DMS153 (cell line): Measurements from ENCODE around the gene RETREG2.
A peak's percentile ranks its signal among the peaks of the same experiment; 100 is the strongest.

Experiments used
- DNase-seq: peaks from one replicate; lab custom pipeline; 2025; lab: John Stamatoyannopoulos, UW

Gene RETREG2, protein sequence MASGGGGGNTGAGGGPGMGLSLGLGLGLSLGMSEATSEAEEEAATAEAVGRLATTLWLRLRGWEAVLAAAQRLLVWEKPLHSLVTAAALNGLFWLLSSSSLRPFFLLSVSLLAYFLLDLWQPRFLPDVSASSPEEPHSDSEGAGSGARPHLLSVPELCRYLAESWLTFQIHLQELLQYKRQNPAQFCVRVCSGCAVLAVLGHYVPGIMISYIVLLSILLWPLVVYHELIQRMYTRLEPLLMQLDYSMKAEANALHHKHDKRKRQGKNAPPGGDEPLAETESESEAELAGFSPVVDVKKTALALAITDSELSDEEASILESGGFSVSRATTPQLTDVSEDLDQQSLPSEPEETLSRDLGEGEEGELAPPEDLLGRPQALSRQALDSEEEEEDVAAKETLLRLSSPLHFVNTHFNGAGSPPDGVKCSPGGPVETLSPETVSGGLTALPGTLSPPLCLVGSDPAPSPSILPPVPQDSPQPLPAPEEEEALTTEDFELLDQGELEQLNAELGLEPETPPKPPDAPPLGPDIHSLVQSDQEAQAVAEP

GRCh38 chr2:219177552-219178376 is at the start of gene RETREG2:
TSS of gene RETREG2 (plus strand) at chr2:219178275. CDS start at chr2:219178353, 78 bp downstream.
- DNase-seq = peak; percentile 77

GRCh38 chr2:219128396-219128795 is 49.7 kb upstream of the RETREG2 start:
- DNase-seq = no peak

DNA sequence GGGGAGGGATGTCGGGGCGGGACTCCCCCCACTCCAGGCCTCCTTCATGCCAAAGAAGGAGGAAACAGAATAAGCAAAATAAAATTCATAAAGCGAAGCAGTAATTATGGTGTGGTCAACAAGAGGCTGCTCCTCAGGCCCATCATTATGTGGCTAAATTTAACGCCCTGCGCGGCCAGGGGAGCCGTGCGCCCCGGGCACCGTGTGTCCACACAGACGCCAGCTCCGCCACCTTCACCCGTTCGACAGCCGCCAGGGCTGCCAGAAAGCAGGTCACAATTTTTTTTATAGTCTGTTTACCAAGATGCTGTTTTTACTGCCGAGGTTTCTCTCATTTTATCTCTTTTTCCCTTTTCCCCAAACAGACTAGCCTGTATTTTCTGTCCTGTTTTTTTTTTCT is 48.5 kb upstream of the RETREG2 start:
- no peak for DNase-seq

GRCh38 chr2:219131327-219131726 is 46.7 kb upstream of the RETREG2 start:
- DNase-seq = no peak

DNA sequence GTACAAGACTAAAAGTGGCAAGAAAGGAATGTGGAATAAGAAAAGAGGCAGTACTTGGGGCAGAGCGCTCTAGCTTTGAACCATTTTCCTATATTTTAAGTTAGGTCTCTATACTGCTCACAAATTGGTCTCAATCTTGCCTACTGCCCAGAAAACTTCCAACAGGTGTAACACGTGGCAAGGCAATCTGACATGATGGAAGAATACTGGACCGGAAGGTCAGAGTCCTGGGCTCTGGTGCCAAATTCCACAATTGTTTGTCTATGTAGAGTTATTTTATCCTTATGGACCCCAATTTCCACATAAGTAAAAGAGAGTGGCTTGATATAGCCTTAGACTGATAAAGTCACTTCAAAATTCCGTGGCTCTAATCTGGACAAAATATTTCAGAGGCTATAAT is 46.3 kb upstream of the RETREG2 start:
- no peak for DNase-seq

- no peak for DNase-seq
Measured at GRCh38 chr2:219133976-219134375, 44.1 kb upstream of the RETREG2 start.

- no peak for DNase-seq
Measured at GRCh38 chr2:219140722-219141121, 37.4 kb upstream of the RETREG2 start.

- no peak for DNase-seq
Measured at GRCh38 chr2:219142329-219142728, 35.7 kb upstream of the RETREG2 start.

DNA sequence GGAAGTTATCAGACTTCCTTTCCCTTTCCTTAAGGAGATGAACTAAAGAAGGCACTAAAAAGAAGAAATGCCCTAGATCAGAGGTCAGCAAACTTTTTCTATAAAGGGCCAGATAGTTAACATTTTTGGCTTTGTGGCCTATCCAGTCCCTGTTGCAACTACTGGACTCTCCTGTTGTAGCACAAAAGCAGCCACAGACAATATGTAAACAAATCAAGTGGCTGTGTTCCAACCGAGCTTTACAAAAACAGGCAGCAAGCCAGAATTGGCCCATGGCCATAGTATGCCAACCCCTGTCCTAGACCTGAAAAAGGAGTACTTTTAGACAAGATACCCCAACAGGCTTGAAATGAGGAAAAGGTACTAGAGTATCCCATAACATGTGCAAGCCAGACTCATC is 28.4 kb upstream of the RETREG2 start:
- DNase-seq = peak; percentile 8

DNA sequence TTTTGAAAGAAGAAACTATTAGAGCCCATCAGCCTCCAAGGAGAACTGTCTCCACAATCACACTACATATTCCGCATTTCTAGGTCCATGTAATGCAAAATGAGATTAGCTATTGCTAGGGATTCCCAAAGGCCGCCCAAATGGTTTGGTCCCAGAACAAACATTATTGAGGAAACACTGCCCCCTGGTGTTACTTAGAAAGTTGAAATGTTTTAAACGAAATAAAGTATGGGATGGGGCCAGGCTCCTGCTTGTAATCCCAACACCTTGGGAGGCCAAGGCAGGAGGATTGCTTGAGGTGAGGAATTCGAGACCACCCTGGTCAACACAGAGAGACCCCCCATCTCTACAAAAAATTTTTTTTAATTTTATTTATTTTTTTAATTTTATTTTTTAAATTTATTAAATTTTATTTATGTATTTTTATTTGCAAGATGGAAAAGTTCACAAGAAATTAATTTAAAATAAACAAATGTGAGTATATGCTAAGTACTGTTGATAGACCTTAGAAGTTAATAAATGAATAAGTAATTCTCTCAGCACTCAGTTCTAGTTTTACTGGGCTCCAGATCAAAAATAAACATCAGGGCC is 22.9 kb upstream of the RETREG2 start:
- DNase-seq = peak; percentile 62

- DNase-seq = no peak
Measured at GRCh38 chr2:219157396-219157795, 20.7 kb upstream of the RETREG2 start.

DNA sequence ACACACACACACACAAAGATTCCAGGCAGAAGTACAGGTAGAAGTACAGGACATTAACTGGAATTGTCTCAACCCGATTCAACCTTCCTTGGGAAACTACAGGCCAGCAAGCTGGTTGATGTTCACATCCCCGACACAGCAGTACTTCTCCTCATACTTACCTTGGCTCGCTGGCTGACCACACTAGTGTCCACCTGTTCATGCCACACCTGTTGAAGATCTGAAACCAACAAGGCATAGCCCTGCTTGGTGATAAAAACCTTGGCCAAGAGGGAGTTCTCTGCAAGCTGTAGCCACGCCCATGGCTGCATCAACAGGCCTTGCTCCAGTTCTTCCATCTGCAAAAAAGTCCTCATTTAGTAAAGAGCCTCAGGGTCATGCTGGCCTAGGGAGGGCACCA is 20.1 kb upstream of the RETREG2 start:
- no peak for DNase-seq

- no peak for DNase-seq
Measured at GRCh38 chr2:219158586-219158985, 19.5 kb upstream of the RETREG2 start.

GRCh38 chr2:219159771-219160185 is 18.3 kb upstream of the RETREG2 start:
- DNase-seq = no peak

DNA sequence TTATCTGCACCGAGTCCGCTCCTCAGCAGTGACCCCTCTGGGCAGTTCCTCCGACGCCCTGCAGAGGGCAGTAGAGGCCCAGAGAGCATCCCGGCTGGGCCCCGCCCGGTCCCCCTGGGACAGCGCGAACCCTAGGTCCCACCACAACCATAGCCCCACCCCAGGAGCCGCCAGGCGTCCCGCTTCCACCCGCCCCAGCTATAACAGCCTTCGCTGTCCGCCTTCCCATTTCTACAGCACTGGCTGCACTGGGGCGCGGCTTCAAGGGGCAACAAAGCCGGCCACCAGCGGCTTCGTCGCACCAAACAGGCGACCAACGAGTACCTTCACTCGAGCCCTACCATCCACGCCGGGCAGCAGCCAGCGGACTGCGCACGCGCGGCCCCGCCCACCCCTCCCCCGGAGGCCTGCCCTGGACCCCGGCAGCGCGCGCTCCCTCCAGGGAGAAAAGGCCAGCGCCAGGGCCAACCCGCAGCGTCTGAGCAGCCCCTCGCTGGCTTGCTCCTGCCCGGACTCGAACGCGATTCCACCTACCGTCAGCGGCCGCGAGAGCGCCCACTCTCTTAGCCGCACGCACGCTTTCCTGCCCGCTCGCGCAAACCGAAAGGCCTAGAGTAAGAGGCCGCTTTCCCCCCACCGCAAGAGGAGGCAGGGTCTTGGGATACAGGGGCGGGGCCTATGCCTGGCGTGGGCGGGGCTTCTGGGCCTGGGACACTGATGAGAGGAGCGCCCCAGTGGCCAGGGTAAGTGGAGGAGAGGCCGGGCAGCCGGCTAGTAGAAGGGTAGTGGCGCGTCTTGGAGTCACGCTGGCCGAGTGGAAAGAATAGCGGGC is 17.7 kb upstream of the RETREG2 start, which contains the start of gene NHEJ1:
Gene NHEJ1, minus strand, starts transcription at position 630 of the 832 bp plus-strand sequence. CDS start 2,453 bp downstream, outside the sequence.
- peak; percentile 82 for DNase-seq

DNA sequence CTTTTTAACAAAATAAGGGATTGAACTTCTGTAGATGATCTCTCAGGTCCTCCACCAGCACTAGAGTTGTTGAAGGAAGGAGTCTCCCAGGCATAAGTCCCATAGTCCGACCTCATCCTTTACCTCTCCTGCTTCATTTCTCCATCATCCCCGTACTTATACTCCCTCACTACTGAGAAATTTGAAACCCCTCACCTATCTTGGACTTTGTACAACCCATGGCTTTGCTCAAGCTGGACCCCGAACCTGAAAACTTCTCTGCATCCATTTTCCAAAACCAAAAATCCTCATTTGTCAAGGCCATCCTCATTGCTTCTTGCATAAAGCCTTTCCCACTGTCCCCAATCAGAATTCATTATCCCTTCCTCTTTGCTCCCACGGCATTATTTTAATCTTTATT is 17.0 kb upstream of the RETREG2 start:
- DNase-seq = no peak

- no peak for DNase-seq
Measured at GRCh38 chr2:219163156-219163555, 14.9 kb upstream of the RETREG2 start.

- no peak for DNase-seq
Measured at GRCh38 chr2:219165058-219165911, 12.8 kb upstream of the RETREG2 start.

- DNase-seq = no peak
Measured at GRCh38 chr2:219167997-219168396, 10.1 kb upstream of the RETREG2 start.

DNA sequence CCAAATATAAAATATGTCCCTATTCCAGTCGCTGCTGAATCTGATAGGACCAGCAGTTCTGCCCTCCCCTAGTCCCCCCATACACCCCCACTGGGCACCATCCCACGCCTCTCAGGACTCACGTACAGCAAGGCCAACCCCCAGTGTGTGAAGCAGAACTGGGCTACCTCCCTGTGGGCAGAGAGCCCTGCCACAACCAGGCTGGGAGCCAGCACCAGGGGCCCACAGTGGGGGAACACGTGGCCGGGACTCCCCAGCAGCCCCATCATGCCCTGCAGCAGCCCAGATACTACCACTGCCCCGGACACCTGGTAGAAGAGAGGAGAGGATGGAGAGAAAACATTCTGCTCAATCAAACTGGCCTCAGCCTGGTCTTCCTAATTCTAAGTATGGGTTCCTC is 9.5 kb upstream of the RETREG2 start:
- no peak for DNase-seq
